K562 (cell line): Measurements from ENCODE around the gene DNAL4. TPM values are rescaled to one million over a fixed set of nuclear protein-coding genes. Genes with fewer than 3 reads are reported as not detected.

Experiments
- ATAC-seq: fragments of 200-7000 bp; cut with Tn5 transposase; 3 replicates; pipeline ENCODE4 v1.9.1; 2020; ENCODE audit warnings: moderate library complexity
- BruUV-seq: library from RNA; stranded (reverse); fragments of 400-500 nt; replicated peaks from 2 replicates; lab custom pipeline; 2021; lab: Mats Ljungman, UMichigan
- CTCF ChIA-PET: fragments of 300-600 bp; formaldehyde crosslinking; extraction: SDS; loops from one replicate; lab custom pipeline; 2021; ENCODE audit warnings: low intra/inter-chr PET ratio; lab: Yijun Ruan, JAX
- POLR2A ChIA-PET: fragments of 300-600, 350-650 bp; sonication (Branson Sonifier 250); formaldehyde crosslinking; extraction: SDS; loops from one replicate; lab custom pipeline; 2021; ENCODE audit warnings: antibody characterized with exemption, inconsistent platforms; lab: Yijun Ruan, JAX
- DNase-seq, 4 experiments: peaks; one replicate each; pipeline versions ENCODE4 v3.0.0 to v3.0.0-alpha.2; 2011 to 2018; ENCODE audit warnings: low spot score in 3 of 4, mixed read lengths in 3 of 4; ENCODE audit errors: extremely low read depth in 1 of 4
- FAIRE-seq: peaks from 2 replicates; lab custom pipeline; 2011; peaks lifted over from hg19 to GRCh38; lab: Jason Lieb, UNC
- H2AFZ ChIP-seq: 2 replicates; pipeline ENCODE4 v1.6.0; 2011; ENCODE audit warnings: low read depth, low read length, control low read depth, inconsistent platforms
- H3K27ac ChIP-seq: fragments of 200-600 bp; 3 replicates; pipeline ENCODE4 v1.8.0; 2011; ENCODE audit warnings: low read depth, mild to moderate bottlenecking, control low read depth, inconsistent platforms, low read length, moderate library complexity, mixed read lengths; ENCODE audit errors: extremely low read depth
- H3K27me3 ChIP-seq, 2 experiments: fragments of 300-600 bp in 1 of 2; 2 replicates in 1 of 2; 3 replicates in 1 of 2; pipeline versions ENCODE4 v1.6.0 to v1.8.0; 2011; ENCODE audit warnings: inconsistent platforms in 2 of 2, low read length in 2 of 2, mild to moderate bottlenecking in 1 of 2, mixed read lengths in 1 of 2, moderate library complexity in 1 of 2; ENCODE audit not compliant: control insufficient read depth in 2 of 2, insufficient read depth in 2 of 2
- H3K36me3 ChIP-seq: fragments of 300-600 bp; 3 replicates; pipeline ENCODE4 v1.8.0; 2011; ENCODE audit warnings: mild to moderate bottlenecking, low read length, inconsistent platforms; ENCODE audit not compliant: control insufficient read depth, insufficient read depth
- H3K4me1 ChIP-seq, 2 experiments: fragments of 200-600 bp in 1 of 2; replicated peaks in 1 of 2; 2 replicates in 1 of 2; 3 replicates in 1 of 2; pipeline versions ENCODE4 v1.5.1 to v1.8.0; 2011; ENCODE audit warnings: inconsistent platforms in 2 of 2, low read length in 2 of 2, mild to moderate bottlenecking in 1 of 2, mixed read lengths in 1 of 2, moderate library complexity in 1 of 2; ENCODE audit not compliant: control insufficient read depth in 2 of 2, insufficient read depth in 2 of 2
- H3K4me2 ChIP-seq: 2 replicates; pipeline ENCODE4 v1.6.1; 2011; ENCODE audit warnings: low read length, control low read depth, inconsistent platforms, mixed read lengths; ENCODE audit not compliant: insufficient read depth
- H3K4me3 ChIP-seq: fragments of 200-600 bp; sonication (generic), shearing (Covaris generic); 2 replicates; pipeline ENCODE4 v1.5.1; 2016; ENCODE audit warnings: control low read depth, inconsistent platforms
- H3K79me2 ChIP-seq: fragments of 200-600 bp; 3 replicates; pipeline ENCODE4 v1.8.0; 2011; ENCODE audit warnings: low read length, inconsistent platforms; ENCODE audit not compliant: control insufficient read depth, insufficient read depth
- H3K9ac ChIP-seq, 2 experiments: 2 replicates each; pipeline versions ENCODE4 v1.6.0 to v1.6.1; 2011; ENCODE audit warnings: low read depth in 2 of 2, low read length in 2 of 2, control low read depth in 1 of 2, inconsistent platforms in 1 of 2, mild to moderate bottlenecking in 1 of 2, mixed read lengths in 1 of 2; ENCODE audit not compliant: insufficient read depth in 1 of 2
- H3K9me1 ChIP-seq: one replicate; pipeline ENCODE4 v1.6.0; 2011; ENCODE audit warnings: inconsistent platforms, mild to moderate bottlenecking, low read length, moderate library complexity; ENCODE audit not compliant: control insufficient read depth, insufficient read depth
- H3K9me3 ChIP-seq: replicated peaks from 2 replicates; pipeline ENCODE4 v1.5.1; 2011; ENCODE audit warnings: low read depth, low read length, inconsistent platforms; ENCODE audit not compliant: control insufficient read depth, insufficient read depth
- H4K20me1 ChIP-seq: replicated peaks from 2 replicates; pipeline ENCODE4 v1.6.1; 2011; ENCODE audit warnings: low read length, inconsistent platforms, mixed read lengths; ENCODE audit not compliant: control insufficient read depth, insufficient read depth
- E4F1 ChIP-seq: fragments of 250-450 bp; sonication (Bioruptor Pico); IDR thresholded peaks from 2 replicates; pipeline ENCODE4 v1.5.0; 2021; ENCODE audit warnings: mild to moderate bottlenecking, borderline replicate concordance
- FOXA3 ChIP-seq, 2 experiments: fragments of 450-650 bp in 1 of 2; sonication (generic) in 1 of 2; formaldehyde crosslinking; IDR thresholded peaks in 1 of 2; conservative IDR thresholded peaks in 1 of 2; 2 replicates each; pipeline versions ENCODE4 v1.4.0 to v1.8.0; 2020 to 2022; ENCODE audit warnings: mild to moderate bottlenecking in 2 of 2, missing genetic modification reagents in 1 of 2
- FOXJ3 ChIP-seq: sonication (generic); formaldehyde crosslinking; IDR thresholded peaks from 2 replicates; pipeline ENCODE4 v1.4.0; 2020; ENCODE audit warnings: mild to moderate bottlenecking, missing genetic modification reagents
- FOXO4 ChIP-seq: fragments of 450-650 bp; formaldehyde crosslinking; IDR thresholded peaks from 2 replicates; pipeline ENCODE4 v1.4.0; 2020; ENCODE audit warnings: mild to moderate bottlenecking, moderate library complexity
- HNRNPK ChIP-seq: fragments of 200-400 bp; formaldehyde crosslinking; IDR thresholded peaks from one replicate; pipeline ENCODE4 v1.6.1; 2018; ENCODE audit warnings: mild to moderate bottlenecking, low read depth, low read length; ENCODE audit not compliant: poor library complexity, severe bottlenecking
- MCM2 ChIP-seq: fragments of 450-650 bp; IDR thresholded peaks from 2 replicates; pipeline ENCODE4 v1.6.1; 2017; ENCODE audit warnings: low read depth, mild to moderate bottlenecking
- MLX ChIP-seq, 2 experiments: fragments of 450-650 bp in 1 of 2; sonication (generic) in 1 of 2; formaldehyde crosslinking; conservative IDR thresholded peaks; 2 replicates each; pipeline versions ENCODE4 v1.4.0 to v1.8.1; 2020 to 2022; ENCODE audit warnings: mild to moderate bottlenecking in 1 of 2, missing genetic modification reagents in 1 of 2
- PCBP2 ChIP-seq: fragments of 200-400 bp; formaldehyde crosslinking; IDR thresholded peaks from 2 replicates; pipeline ENCODE4 v1.6.1; 2018; ENCODE audit warnings: low read length, low read depth, mild to moderate bottlenecking, moderate library complexity; ENCODE audit not compliant: poor library complexity, severe bottlenecking
- RAD51 ChIP-seq: fragments of 450-650 bp; IDR thresholded peaks from 2 replicates; pipeline ENCODE4 v1.7.1; 2016; ENCODE audit warnings: low read depth, mild to moderate bottlenecking, borderline replicate concordance
- TOE1 ChIP-seq, 2 experiments: fragments of 450-650 bp in 1 of 2; sonication (generic) in 1 of 2; formaldehyde crosslinking in 1 of 2; IDR thresholded peaks; 2 replicates each; pipeline versions ENCODE4 v1.7.1 to v1.8.0; 2016 to 2022; ENCODE audit warnings: borderline replicate concordance in 2 of 2, mild to moderate bottlenecking in 2 of 2, antibody characterized with exemption in 1 of 2, inconsistent platforms in 1 of 2, low read depth in 1 of 2, missing genetic modification reagents in 1 of 2, moderate library complexity in 1 of 2
- WGBS: fragments of 100-300 bp; shearing (Covaris generic); methylation state at CpG from one replicate; pipeline ENCODE4 v1.1.6; 2016; ENCODE audit warnings: low coverage, mixed read lengths; ENCODE audit not compliant: insufficient coverage; ENCODE audit errors: missing lambda C conversion rate; 5-methylcytosine and 5-hydroxymethylcytosine counted together
- in situ Hi-C: fragments of 300-500 bp; cut with MboI; formaldehyde crosslinking; loops from 4 replicates; pipeline ENCODE4 v1.15.0; 2018; ENCODE audit warnings: inconsistent platforms, mixed read lengths
- intact Hi-C: fragments of 100-400 bp; cut with micrococcal nuclease; formaldehyde crosslinking; loops from 2 replicates; pipeline ENCODE4 v1.14.2; 2022
- polyA plus RNA-seq, 8 experiments: library from polyadenylated mRNA; depleted of rRNA in 4 of 8; stranded (reverse) in 5 of 8; unstranded in 3 of 8; fragments of >200 nt; fragmentation: Nextera tagmentation in 2 of 8; fragmentation: Illumina TruSeq in 1 of 8; extraction: Ambion mirVana in 2 of 8; extraction: Trizol in 1 of 8; gene quantifications; 2 replicates each; pipeline versions ENCODE4 v1.2.1 to v1.2.3, GENCODE V29; 2011 to 2014; ENCODE audit warnings: inconsistent platforms in 1 of 8, missing spikeins in 1 of 8
- total RNA-seq, 7 experiments: library from RNA; depleted of rRNA in 6 of 7; stranded (reverse); fragments of >200 nt in 6 of 7; fragmentation: Illumina TruSeq in 2 of 7; extraction: Trizol in 2 of 7; gene quantifications; 2 replicates each; pipeline versions ENCODE4 v1.2.1 to v1.2.3, GENCODE V29; 2011 to 2021; ENCODE audit warnings: low replicate concordance in 1 of 7

The DNAL4 gene
- total and polyA plus RNA-seq, 9 of the 15 experiments (the other 6 are each of a cell fraction or from before 2014, with no cell fraction given) = 0.20 to 9.4 (median 5.2) TPM

GRCh38 chr22:38839686-38840085, 45.7 kb upstream of the DNAL4 start (continued):
- TF ChIP-seq MCM2 (no peak), FOXO4 (CRISPR knock-in tag) (no peak), TOE1 (IDR thresholded peaks at IDR 0.05; ENCODE audit: borderline replicate concordance) (no peak), TOE1 (CRISPR knock-in tag; IDR thresholded peaks at IDR 0.05; ENCODE audit: borderline replicate concordance, low read depth) (no peak), FOXJ3 (no peak), HNRNPK (no peak), PCBP2 (no peak), FOXA3 (CRISPR knock-in tag; conservative IDR thresholded peaks at IDR 0.05 in 1 of 2, IDR thresholded peaks at IDR 0.05 in 1 of 2) (no peak)

GRCh38 chr22:38837414-38837928, 43.5 kb upstream of the DNAL4 start:
- Histone ChIP-seq H3K79me2 (no peaks in the 10 kb centered on the region), H3K9me3 (no peaks in the 10 kb centered on the region), H3K9ac (peak overlapping the region in 1 of 2 experiments; percentile 50; a peak in 1 of 4 replicates), H2AFZ (no peak overlapping the region), H3K4me2 (no peak overlapping the region; the same call in 1 of the 2 replicates), H3K27me3 (no peaks in the 10 kb centered on the region), H3K27ac (no peak overlapping the region), H4K20me1 (no peaks in the 10 kb centered on the region), H3K36me3 (no peaks in the 10 kb centered on the region), H3K4me3 (no peak overlapping the region), H3K4me1 (peaks cover 4 to 16% of the 10 kb centered on the region in 2 experiments; a peak in 3 of 5 replicates), H3K9me1 (no peaks in the 10 kb centered on the region)
- no TSS peak for BruUV-seq
- ATAC-seq (peak; percentile 61; the same call in 2 of the 3 replicates), DNase-seq (peak in 2 of 4 experiments; percentile 27 to 38), FAIRE-seq (peak; percentile 69)
- POLR2A ChIA-PET = interaction anchor here (0.9 to 1.9 kb wide), 4 partner anchors 9 to 69 kb away, joined by 3 to 10 read pairs (median 5); no protein-coding TSS in a partner anchor
- 30% methylated on average over 6 of the region's 6 CpGs for WGBS
- in situ Hi-C loops = no loop called here
- intact Hi-C loops = no loop called here
- TF ChIP-seq MLX (CRISPR knock-in tag; conservative IDR thresholded peaks at IDR 0.05) (no peak), E4F1 (CRISPR knock-in tag) (no peak), RAD51 (no peak)
- CTCF ChIA-PET = no interaction called here
